HG02623 (cell line): ENCODE results near the gene OR2T3.
"Not testable (repeated sequence)": the region's sequence is repeated elsewhere in the genome, so short reads cannot be mapped to it uniquely, and the experiment has no call there.

Experiments
- ATAC-seq: cut with Tn5 transposase; IDR thresholded peaks from one replicate; pipeline ENCODE4 v1.9.1; 2021; ENCODE audit warnings: moderate library complexity; ENCODE audit not compliant: unreplicated experiment

Gene OR2T3

GRCh38 chr1:248473051-248473450 is at the start of gene OR2T3:
Gene OR2T3 (plus strand): TSS chr1:248473351. CDS start chr1:248473351, 0 bp downstream.
- not testable (repeated sequence) for ATAC-seq

- peak; percentile 46 for ATAC-seq
These were observed 45.5 kb upstream of the OR2T3 start for GRCh38 chr1:248427526-248428191.

- peak; percentile 96 for ATAC-seq
These were observed 45.0 kb upstream of the OR2T3 start for GRCh38 chr1:248428192-248428533.

- ATAC-seq = not testable (repeated sequence)
These were observed 41.5 kb upstream of the OR2T3 start for GRCh38 chr1:248431683-248432082.

GRCh38 chr1:248432201-248432600 is 41.0 kb upstream of the OR2T3 start:
- not testable (repeated sequence) for ATAC-seq

- ATAC-seq = not testable (repeated sequence)
These were observed 39.2 kb upstream of the OR2T3 start for GRCh38 chr1:248433811-248434415.

GRCh38 chr1:248434913-248435312 is 38.2 kb upstream of the OR2T3 start:
- ATAC-seq = not testable (repeated sequence)

- ATAC-seq = peak; percentile 60
These were observed 36.8 kb upstream of the OR2T3 start for GRCh38 chr1:248436303-248436702.

- ATAC-seq = peak; percentile 48
These were observed 34.5 kb upstream of the OR2T3 start for GRCh38 chr1:248438668-248439067.

- not testable (repeated sequence) for ATAC-seq
These were observed 33.9 kb upstream of the OR2T3 start for GRCh38 chr1:248439283-248439682.

- not testable (repeated sequence) for ATAC-seq
These were observed 30.5 kb upstream of the OR2T3 start for GRCh38 chr1:248442500-248443277.

- ATAC-seq = not testable (repeated sequence)
These were observed 28.5 kb upstream of the OR2T3 start for GRCh38 chr1:248444603-248445002.

GRCh38 chr1:248445399-248445798 is 27.8 kb upstream of the OR2T3 start, which contains the start of gene OR2T2:
Gene OR2T2 (plus strand): TSS chr1:248445637. CDS start chr1:248452798, 7,161 bp downstream.
- not testable (repeated sequence) for ATAC-seq

- peak; percentile 61 for ATAC-seq
These were observed 24.6 kb upstream of the OR2T3 start for GRCh38 chr1:248448409-248449074.

- ATAC-seq = not testable (repeated sequence)
These were observed 23.2 kb upstream of the OR2T3 start for GRCh38 chr1:248449821-248450465.

GRCh38 chr1:248450466-248451145 is 22.5 kb upstream of the OR2T3 start:
- ATAC-seq = peak; percentile 56

GRCh38 chr1:248453619-248454018 is 19.5 kb upstream of the OR2T3 start:
- ATAC-seq = not testable (repeated sequence)

GRCh38 chr1:248455045-248455444 is 18.1 kb upstream of the OR2T3 start:
- ATAC-seq = not testable (repeated sequence)

- not testable (repeated sequence) for ATAC-seq
These were observed 16.5 kb upstream of the OR2T3 start for GRCh38 chr1:248456635-248457034.

GRCh38 chr1:248459117-248459516 is 14.0 kb upstream of the OR2T3 start:
- ATAC-seq = not testable (repeated sequence)
